Progenitor cell of endocrine pancreas (in vitro differentiated cells): ENCODE data around the gene HEG1. TPM values are rescaled to one million over a fixed set of nuclear protein-coding genes. Genes with fewer than 3 reads are reported as not detected.

Experiments
- DNase-seq: peaks from one replicate; pipeline ENCODE4 v3.0.0; 2021; ENCODE audit warnings: low spot score; ENCODE audit not compliant: unreplicated experiment
- H3K27ac Mint-ChIP-seq: 2 replicates; pipeline ENCODE4 v1.8.0; 2021; ENCODE audit warnings: mild to moderate bottlenecking, moderate library complexity, mixed read lengths
- H3K27me3 Mint-ChIP-seq: 2 replicates; pipeline ENCODE4 v1.8.0; 2021; ENCODE audit warnings: mixed read lengths
- H3K36me3 Mint-ChIP-seq: 2 replicates; pipeline ENCODE4 v1.8.0; 2022; ENCODE audit warnings: mixed read lengths; ENCODE audit not compliant: insufficient read depth
- H3K4me1 Mint-ChIP-seq: 2 replicates; pipeline ENCODE4 v1.8.0; 2021; ENCODE audit warnings: low read depth, mixed read lengths
- H3K4me3 Mint-ChIP-seq: 2 replicates; pipeline ENCODE4 v1.8.0; 2021; ENCODE audit warnings: low read depth, mild to moderate bottlenecking, moderate library complexity, mixed read lengths
- H3K9me3 Mint-ChIP-seq: 2 replicates; pipeline ENCODE4 v1.8.0; 2021; ENCODE audit warnings: low read depth, mixed read lengths
- CTCF ChIP-seq: fragments of 200-600 bp; sonication (generic); IDR thresholded peaks from one replicate; pipeline ENCODE4 v1.5.0; 2021; ENCODE audit warnings: antibody characterized with exemption, mild to moderate bottlenecking; ENCODE audit not compliant: unreplicated experiment
- total RNA-seq: library from RNA; stranded (reverse); gene quantifications from 2 replicates; pipeline ENCODE4 v1.2.1, GENCODE V29; 2021

Gene HEG1
- total RNA-seq, 1 donor from 2014 or later: 4.1 TPM

- no peak overlapping the region for H3K27ac Mint-ChIP-seq
These were observed 13.7 kb upstream of the HEG1 start for GRCh38 chr3:125069452-125069851.

DNA sequence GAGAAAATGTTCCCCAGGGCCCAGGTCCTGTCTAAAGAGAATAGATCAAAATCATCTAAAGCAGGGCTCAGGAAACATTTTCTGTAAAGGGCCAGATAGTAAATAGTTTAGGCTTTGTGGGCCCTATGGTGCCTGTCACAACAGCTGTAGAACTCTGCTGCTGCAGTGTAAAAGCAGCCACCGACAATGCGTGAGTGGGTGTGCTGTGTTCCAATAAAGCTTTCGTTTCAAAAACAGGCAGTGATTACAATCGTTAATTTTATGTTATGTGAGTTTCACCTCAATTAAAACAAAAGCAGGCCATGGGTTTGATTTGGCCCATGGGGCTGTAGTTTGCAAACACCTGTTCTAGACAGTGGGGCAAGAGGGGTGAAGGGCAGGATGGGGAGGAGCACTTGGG, 12.5 kb upstream of the HEG1 start:
- no peak overlapping the region for H3K4me3 Mint-ChIP-seq
- no peaks in the 10 kb centered on the region for H3K36me3 Mint-ChIP-seq
- peaks cover 5% of the 10 kb centered on the region for H3K4me1 Mint-ChIP-seq
- H3K9me3 Mint-ChIP-seq: peaks cover 7% of the 10 kb centered on the region
- no peak for DNase-seq
- H3K27ac Mint-ChIP-seq: no peak overlapping the region
- H3K27me3 Mint-ChIP-seq: peaks cover 9% of the 10 kb centered on the region
- no peak for TF ChIP-seq CTCF

More at GRCh38 chr3:125069452-125069851, 13.7 kb upstream of the HEG1 start:
- H3K4me1 Mint-ChIP-seq: no peaks in the 10 kb centered on the region
- no peak for TF ChIP-seq CTCF
- H3K9me3 Mint-ChIP-seq: peaks cover 4% of the 10 kb centered on the region
- no peak for DNase-seq
- no peaks in the 10 kb centered on the region for H3K36me3 Mint-ChIP-seq
- H3K27me3 Mint-ChIP-seq: peaks cover 9% of the 10 kb centered on the region
- H3K4me3 Mint-ChIP-seq: no peak overlapping the region

DNA sequence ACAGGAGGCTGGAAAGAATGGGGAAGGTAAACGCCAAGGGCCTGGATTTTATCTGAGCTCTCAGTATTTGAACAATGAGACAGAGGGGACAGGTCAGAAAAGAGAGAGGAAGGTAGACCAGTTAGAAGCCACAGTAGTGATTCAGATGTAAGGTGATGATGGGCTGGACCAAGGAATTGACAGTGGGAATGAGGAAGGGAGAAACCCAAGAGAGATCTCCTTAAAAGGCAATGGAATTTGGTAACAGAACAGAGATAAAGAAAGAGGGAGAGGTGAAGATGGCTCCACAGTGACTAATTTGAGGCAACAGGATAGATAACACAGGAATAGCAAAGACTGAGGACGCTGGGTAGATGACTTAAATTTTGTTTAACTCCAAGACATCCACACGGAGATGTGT, 11.4 kb upstream of the HEG1 start:
- H3K36me3 Mint-ChIP-seq: no peaks in the 10 kb centered on the region
- H3K27me3 Mint-ChIP-seq: peaks cover 9% of the 10 kb centered on the region
- no peak for DNase-seq
- peak overlapping the region; percentile 47 for H3K27ac Mint-ChIP-seq
- H3K4me3 Mint-ChIP-seq: no peak overlapping the region
- H3K9me3 Mint-ChIP-seq: peaks cover 7% of the 10 kb centered on the region
- H3K4me1 Mint-ChIP-seq: peaks cover 15% of the 10 kb centered on the region
- no peak for TF ChIP-seq CTCF

DNA sequence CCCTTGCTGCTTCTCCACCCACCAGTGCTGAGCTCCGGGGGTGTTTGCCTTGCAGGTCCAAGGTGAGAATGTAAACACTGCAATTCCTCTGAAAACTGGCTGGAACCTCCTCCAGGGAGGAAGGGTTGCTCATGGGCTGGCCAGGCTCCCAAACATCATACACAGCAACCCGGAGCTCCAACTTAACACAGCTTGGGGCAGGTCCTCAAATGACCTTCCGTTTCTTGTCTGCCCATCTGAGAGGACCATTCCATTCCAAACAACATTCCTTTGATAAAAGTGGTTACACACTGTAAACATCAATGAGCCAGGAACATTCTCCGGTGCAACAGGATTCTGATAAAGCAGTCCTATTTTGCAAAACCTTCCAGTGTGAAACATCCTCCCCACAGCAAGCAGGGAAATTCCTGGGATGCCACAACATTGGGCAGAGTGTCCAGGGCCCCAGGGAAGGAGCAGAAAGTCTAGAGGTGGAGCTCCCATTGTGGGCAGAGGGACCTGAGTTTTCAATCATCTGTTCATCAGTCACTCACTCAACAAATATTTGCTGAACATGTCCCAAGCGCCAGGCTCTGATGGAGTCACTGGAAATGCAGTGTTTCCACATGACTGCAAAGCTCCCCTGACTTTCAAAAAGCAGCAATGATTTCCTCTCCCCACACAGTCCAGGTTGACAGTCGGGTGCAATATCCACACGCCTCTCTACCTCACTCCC, 7.3 kb upstream of the HEG1 start:
- Mint-ChIP-seq H3K4me3 (peak overlapping the region; percentile 6), H3K27ac (peak overlapping the region; percentile 46), H3K4me1 (peaks cover 21% of the 10 kb centered on the region), H3K36me3 (no peaks in the 10 kb centered on the region), H3K9me3 (peaks cover 7% of the 10 kb centered on the region), H3K27me3 (peaks cover 35% of the 10 kb centered on the region)
- DNase-seq: peak; percentile 24
- TF ChIP-seq CTCF: no peak

- Mint-ChIP-seq H3K36me3 (no peaks in the 10 kb centered on the region), H3K27ac (peak overlapping the region; percentile 4)
- TF ChIP-seq CTCF: no peak
These were observed 5.8 kb upstream of the HEG1 start for GRCh38 chr3:125061646-125062045.

More at GRCh38 chr3:125061646-125062045, 5.8 kb upstream of the HEG1 start:
- Mint-ChIP-seq H3K9me3 (peaks cover 7% of the 10 kb centered on the region), H3K4me3 (no peak overlapping the region), H3K27me3 (peaks cover 39% of the 10 kb centered on the region), H3K4me1 (peaks cover 21% of the 10 kb centered on the region)
- no peak for DNase-seq
